B cell (primary cell): ENCODE results near the gene HABP4. TPM values are rescaled to one million over a fixed set of nuclear protein-coding genes. Genes with fewer than 3 reads are reported as not detected.

Source experiments
- ATAC-seq: fragments of 200-7000 bp; cut with Tn5 transposase; one replicate; pipeline ENCODE4 v1.10.0; 2021; ENCODE audit warnings: low read depth, mild to moderate bottlenecking, moderate number of reproducible peaks, moderate library complexity
- CTCF ChIA-PET: fragments of 350-600 bp; sonication (Branson Sonifier 250); formaldehyde crosslinking; loops from one replicate; lab custom pipeline; 2021; ENCODE audit warnings: antibody characterized with exemption, inconsistent platforms; lab: Charles Lee
- POLR2A ChIA-PET: fragments of 350-600 bp; sonication (Branson Sonifier 250); formaldehyde crosslinking; loops from one replicate; lab custom pipeline; 2021; ENCODE audit warnings: antibody characterized with exemption; lab: Charles Lee
- DNase-seq: peaks from one replicate; pipeline ENCODE4 v3.0.0; 2013
- H2AFZ ChIP-seq: 2 replicates; pipeline ENCODE4 v1.6.1; 2012; ENCODE audit warnings: mild to moderate bottlenecking, low read depth, low read length; ENCODE audit not compliant: insufficient read depth, poor library complexity, severe bottlenecking
- H3K27ac ChIP-seq, 2 donors: 1 replicate in 1 of 2; 2 replicates in 1 of 2; pipeline ENCODE4 v1.5.1; 2012 to 2013; ENCODE audit warnings: low read length in 2 of 2, mild to moderate bottlenecking in 2 of 2, moderate library complexity in 1 of 2
- H3K27me3 ChIP-seq, 4 experiments: fragments of 200-600 bp in 1 of 4; sonication (generic) in 1 of 4; replicated peaks in 1 of 4; 1 replicate in 2 of 4; 2 replicates in 2 of 4; pipeline versions ENCODE4 v1.6.1 to v1.7.0; 2013 to 2016; ENCODE audit warnings: low read length in 3 of 4, mild to moderate bottlenecking in 2 of 4, mixed read lengths in 1 of 4, moderate library complexity in 1 of 4; ENCODE audit not compliant: insufficient read depth in 4 of 4, control insufficient read depth in 3 of 4; ENCODE audit errors: control extremely low read depth in 1 of 4
- H3K36me3 ChIP-seq, 2 experiments: replicated peaks in 1 of 2; 1 replicate in 1 of 2; 2 replicates in 1 of 2; pipeline versions ENCODE4 v1.6.1 to v1.7.1; 2013; ENCODE audit warnings: low read length in 1 of 2; ENCODE audit not compliant: insufficient read depth in 2 of 2, control insufficient read depth in 1 of 2; ENCODE audit errors: control extremely low read depth in 1 of 2, extremely low read depth in 1 of 2
- H3K4me1 ChIP-seq, 2 donors: fragments of 200-600 bp in 1 of 2; sonication (generic) in 1 of 2; 1 replicate in 1 of 2; 2 replicates in 1 of 2; pipeline versions ENCODE4 v1.5.1 to v1.6.1; 2013 to 2017; ENCODE audit warnings: low read length in 2 of 2; ENCODE audit not compliant: control insufficient read depth in 2 of 2, insufficient read depth in 2 of 2
- H3K4me2 ChIP-seq: replicated peaks from 2 replicates; pipeline ENCODE3; 2012; ENCODE audit warnings: mild to moderate bottlenecking, low read depth, low read length; ENCODE audit not compliant: poor library complexity, severe bottlenecking
- H3K4me3 ChIP-seq, 5 experiments: fragments of 200-600 bp in 1 of 5; sonication (generic) in 1 of 5; 1 replicate in 3 of 5; 2 replicates in 2 of 5; pipeline versions ENCODE4 v1.5.1 to v1.7.0; 2011 to 2016; ENCODE audit warnings: low read length in 4 of 5, mild to moderate bottlenecking in 4 of 5, low read depth in 2 of 5, control low read depth in 1 of 5, moderate library complexity in 1 of 5; ENCODE audit not compliant: insufficient read depth in 1 of 5; ENCODE audit errors: control extremely low read depth in 1 of 5, extremely low read depth in 1 of 5
- H3K79me2 ChIP-seq: fragments of 200-600 bp; sonication (generic); one replicate; pipeline ENCODE4 v1.6.0; 2016; ENCODE audit warnings: low read length; ENCODE audit not compliant: control insufficient read depth, insufficient read depth
- H3K9ac ChIP-seq: fragments of 200-600 bp; sonication (generic); 2 replicates; pipeline ENCODE4 v1.6.1; 2017; ENCODE audit warnings: mild to moderate bottlenecking, low read length, moderate library complexity
- H3K9me3 ChIP-seq, 3 donors: one replicate each; pipeline versions ENCODE4 v1.6.1 to v1.7.1; 2013; ENCODE audit warnings: low read length in 2 of 3; ENCODE audit not compliant: control insufficient read depth in 2 of 3, insufficient read depth in 1 of 3; ENCODE audit errors: control extremely low read depth in 1 of 3
- H4K20me1 ChIP-seq: 2 replicates; pipeline ENCODE4 v1.6.0; 2012; ENCODE audit warnings: mild to moderate bottlenecking, low read length; ENCODE audit not compliant: insufficient read depth, control insufficient read depth, poor library complexity, severe bottlenecking
- H3K27ac Mint-ChIP-seq: one replicate; pipeline ENCODE4 v1.8.0; 2021; ENCODE audit warnings: mixed read lengths
- H3K27me3 Mint-ChIP-seq: one replicate; pipeline ENCODE4 v1.8.0; 2021; ENCODE audit warnings: mixed read lengths
- H3K4me1 Mint-ChIP-seq: one replicate; pipeline ENCODE4 v1.8.0; 2021; ENCODE audit warnings: mixed read lengths
- H3K4me3 Mint-ChIP-seq: one replicate; pipeline ENCODE4 v1.8.0; 2021; ENCODE audit warnings: mixed read lengths
- H3K9me3 Mint-ChIP-seq: one replicate; pipeline ENCODE4 v1.8.0; 2022; ENCODE audit warnings: mixed read lengths; ENCODE audit not compliant: insufficient read depth
- EZH2 ChIP-seq: IDR thresholded peaks from 2 replicates; pipeline ENCODE4 v1.6.1; 2012; ENCODE audit warnings: borderline replicate concordance, low read depth, mild to moderate bottlenecking, moderate library complexity, low read length; ENCODE audit not compliant: insufficient read depth, poor library complexity, severe bottlenecking
- WGBS: methylation state at CpG from one replicate; pipeline ENCODE4 v1.1.5; 2013; ENCODE audit warnings: missing lambda C conversion rate; ENCODE audit not compliant: insufficient coverage; 5-methylcytosine and 5-hydroxymethylcytosine counted together
- intact Hi-C: fragments of 100-400 bp; cut with micrococcal nuclease; formaldehyde crosslinking; loops from one replicate; pipeline ENCODE4 v1.10.0; 2022
- polyA plus RNA-seq: library from polyadenylated mRNA; depleted of rRNA; stranded (reverse); fragments of >200 nt; gene quantifications from 2 replicates; pipeline ENCODE4 v1.2.3, GENCODE V29; 2012
- total RNA-seq, 2 donors: library from RNA; stranded (reverse); fragments of 120-200 nt in 1 of 2; gene quantifications; 1 replicate in 1 of 2; 2 replicates in 1 of 2; pipeline versions ENCODE4 v1.2.3 to v1.2.4, GENCODE V29; 2013 to 2022
- TF ChIP-seq, protein P1 (sequence below): fragments of 200-600 bp; IDR thresholded peaks from one replicate; pipeline ENCODE4 v1.8.0; 2022; ENCODE audit warnings: antibody characterized with exemption, mild to moderate bottlenecking

The HABP4 gene
- total and polyA plus RNA-seq, 2 donors (not counting 1 experiment from before 2014, with no cell fraction given) = 3.3 to 15.0 TPM

DNA sequence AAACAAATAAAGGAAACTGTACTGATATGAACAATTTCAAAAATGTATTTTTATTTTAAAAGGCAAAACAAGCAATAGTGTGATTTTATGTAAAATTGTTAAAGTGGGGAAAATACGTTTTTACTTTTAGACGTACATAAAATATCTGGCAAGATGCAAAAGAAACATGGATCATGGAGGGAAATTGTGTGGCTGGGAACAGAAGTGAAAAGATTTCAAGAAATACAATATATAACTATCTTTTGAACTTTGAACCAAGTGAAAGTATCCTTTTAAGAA is 30.3 kb upstream of the HABP4 start:
- WGBS = no CpG with 5 or more reads among the region's 2 CpGs
- Mint-ChIP-seq H3K27ac (peak overlapping the region; percentile 97), H3K4me1 (peaks cover 28% of the 10 kb centered on the region), H3K27me3 (no peaks in the 10 kb centered on the region), H3K9me3 (no peaks in the 10 kb centered on the region), H3K4me3 (peak overlapping the region; percentile 78)
- Histone ChIP-seq H3K4me1 (peaks cover 22 to 33% of the 10 kb centered on the region in 2 donors), H3K9ac (peak overlapping the region; percentile 87), H3K4me2 (peak overlapping the region; percentile 100), H4K20me1 (no peaks in the 10 kb centered on the region), H3K27ac (peak overlapping the region; percentile 86 to 95), H3K36me3 (no peaks in the 10 kb centered on the region), H3K79me2 (peaks cover 13% of the 10 kb centered on the region), H2AFZ (peak overlapping the region; percentile 83), H3K27me3 (no peaks in the 10 kb centered on the region), H3K9me3 (no peaks in the 10 kb centered on the region), H3K4me3 (peak overlapping the region; percentile 27 to 96 (median 90))
- intact Hi-C loops = loop anchor here (2.0 to 10.0 kb wide), 9 partner anchors 37 to 1685 kb away; partner anchors contain the start of genes ANP32B, ERCC6L2, FANCC and NCBP1
- DNase-seq (no peak), ATAC-seq (no peak)
- no peak for TF ChIP-seq EZH2
- TF ChIP-seq, protein P1, sequence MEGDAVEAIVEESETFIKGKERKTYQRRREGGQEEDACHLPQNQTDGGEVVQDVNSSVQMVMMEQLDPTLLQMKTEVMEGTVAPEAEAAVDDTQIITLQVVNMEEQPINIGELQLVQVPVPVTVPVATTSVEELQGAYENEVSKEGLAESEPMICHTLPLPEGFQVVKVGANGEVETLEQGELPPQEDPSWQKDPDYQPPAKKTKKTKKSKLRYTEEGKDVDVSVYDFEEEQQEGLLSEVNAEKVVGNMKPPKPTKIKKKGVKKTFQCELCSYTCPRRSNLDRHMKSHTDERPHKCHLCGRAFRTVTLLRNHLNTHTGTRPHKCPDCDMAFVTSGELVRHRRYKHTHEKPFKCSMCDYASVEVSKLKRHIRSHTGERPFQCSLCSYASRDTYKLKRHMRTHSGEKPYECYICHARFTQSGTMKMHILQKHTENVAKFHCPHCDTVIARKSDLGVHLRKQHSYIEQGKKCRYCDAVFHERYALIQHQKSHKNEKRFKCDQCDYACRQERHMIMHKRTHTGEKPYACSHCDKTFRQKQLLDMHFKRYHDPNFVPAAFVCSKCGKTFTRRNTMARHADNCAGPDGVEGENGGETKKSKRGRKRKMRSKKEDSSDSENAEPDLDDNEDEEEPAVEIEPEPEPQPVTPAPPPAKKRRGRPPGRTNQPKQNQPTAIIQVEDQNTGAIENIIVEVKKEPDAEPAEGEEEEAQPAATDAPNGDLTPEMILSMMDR = no peak
- CTCF ChIA-PET = interaction anchor here (1.0 to 1.2 kb wide), 2 partner anchors 31 to 147 kb away, joined by 3 to 5 read pairs; no protein-coding TSS in a partner anchor
- POLR2A ChIA-PET = interaction anchor here (0.6 to 0.9 kb wide), 3 partner anchors 30 to 147 kb away, joined by 3 to 5 read pairs (median 4); no protein-coding TSS in a partner anchor

DNA sequence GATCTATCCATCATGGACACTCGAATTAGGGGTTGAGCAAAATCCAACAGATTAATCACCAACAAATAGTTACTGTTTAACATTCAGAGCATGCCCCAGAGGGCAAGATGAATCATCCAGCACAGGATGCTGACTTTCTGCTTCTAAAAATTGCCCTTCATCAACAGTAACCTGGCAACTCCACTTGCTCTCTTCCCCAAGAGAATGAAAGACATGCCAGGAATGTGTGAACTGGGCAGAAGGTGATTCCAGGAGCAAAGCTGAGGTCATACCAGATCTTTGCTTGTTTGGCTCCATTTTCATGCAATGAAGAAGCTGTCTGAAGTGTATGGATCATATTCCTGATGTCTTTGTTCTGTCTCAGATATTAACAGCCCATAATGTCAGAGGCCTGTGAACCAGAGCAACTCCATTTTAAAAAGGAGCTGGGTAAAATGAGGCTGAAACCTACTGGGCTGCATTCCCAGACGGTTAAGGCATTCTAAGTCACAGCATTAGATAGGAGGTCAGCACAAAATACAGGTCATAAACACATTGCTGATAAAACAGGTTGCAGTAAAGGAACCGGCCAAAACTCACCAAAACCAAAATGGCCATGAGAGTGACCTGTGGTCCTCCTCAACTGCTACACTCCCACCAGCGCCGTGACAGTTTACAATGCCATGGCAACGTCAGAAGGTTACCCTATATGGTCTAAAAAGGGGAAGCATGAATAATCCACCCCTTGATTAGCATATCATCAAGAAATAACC is 29.3 kb upstream of the HABP4 start:
- no peak for TF ChIP-seq EZH2
- TF ChIP-seq, protein P1 = no peak
- H3K4me1 Mint-ChIP-seq = peaks cover 28% of the 10 kb centered on the region
- H3K4me3 ChIP-seq = no peak overlapping the region
- no peak for ATAC-seq
- H3K27me3 ChIP-seq = no peaks in the 10 kb centered on the region
- H3K4me1 ChIP-seq = peaks cover 22 to 32% of the 10 kb centered on the region in 2 donors
- no peaks in the 10 kb centered on the region for H4K20me1 ChIP-seq
- ChIA-PET CTCF (interaction anchor here (1.2 kb wide), 1 partner anchor 29 kb away, joined by 3 read pairs; the partner anchor contains the start of gene HABP4), POLR2A (interaction anchor here (0.6 to 0.7 kb wide), 2 partner anchors 146 to 151 kb away, joined by 3 read pairs; no protein-coding TSS in a partner anchor)
- H3K27ac ChIP-seq = peak overlapping the region; percentile 70 to 86
- peaks cover 11% of the 10 kb centered on the region for H3K79me2 ChIP-seq
- 44% methylated on average over 6 of the region's 6 CpGs for WGBS
- H3K27me3 Mint-ChIP-seq = no peaks in the 10 kb centered on the region
- intact Hi-C loops = no loop called here
- no peaks in the 10 kb centered on the region for H3K9me3 ChIP-seq
- no peaks in the 10 kb centered on the region for H3K36me3 ChIP-seq
- DNase-seq = peak; percentile 51
- no peaks in the 10 kb centered on the region for H3K9me3 Mint-ChIP-seq
- H3K9ac ChIP-seq = no peak overlapping the region
- H3K4me3 Mint-ChIP-seq = peak overlapping the region; percentile 43
- peak overlapping the region; percentile 97 for H3K27ac Mint-ChIP-seq
- H2AFZ ChIP-seq = peak overlapping the region; percentile 83
- H3K4me2 ChIP-seq = no peak overlapping the region
